Measurements from ENCODE around the gene MEG3. TPM values are rescaled to one million over a fixed set of nuclear protein-coding genes. Genes with fewer than 3 reads are reported as not detected.

Gene MEG3
- total RNA-seq, 1 experiment from 2014 or later, result 338 TPM

GRCh38 chr14:100850841-100851585 lies 25.1 kb downstream of the MEG3 start:
- H3K4me1 Mint-ChIP-seq, result peaks cover 7% of the 10 kb centered on the region
- no peak overlapping the region for H3K27ac Mint-ChIP-seq
- POLR2A ChIA-PET, result no interaction called here

GRCh38 chr14:100851586-100851916 lies 25.6 kb downstream of the MEG3 start:
- ATAC-seq, result no peak
- POLR2A ChIA-PET, result no interaction called here
- Mint-ChIP-seq H3K27me3 (ENCODE audit: low read depth) (no peaks in the 10 kb centered on the region), H3K36me3 (peaks cover 6% of the 10 kb centered on the region), H3K9me3 (no peaks in the 10 kb centered on the region), H3K4me3 (no peak overlapping the region), H3K4me1 (peaks cover 12% of the 10 kb centered on the region), H3K27ac (no peak overlapping the region)
- TF ChIP-seq, protein P1, sequence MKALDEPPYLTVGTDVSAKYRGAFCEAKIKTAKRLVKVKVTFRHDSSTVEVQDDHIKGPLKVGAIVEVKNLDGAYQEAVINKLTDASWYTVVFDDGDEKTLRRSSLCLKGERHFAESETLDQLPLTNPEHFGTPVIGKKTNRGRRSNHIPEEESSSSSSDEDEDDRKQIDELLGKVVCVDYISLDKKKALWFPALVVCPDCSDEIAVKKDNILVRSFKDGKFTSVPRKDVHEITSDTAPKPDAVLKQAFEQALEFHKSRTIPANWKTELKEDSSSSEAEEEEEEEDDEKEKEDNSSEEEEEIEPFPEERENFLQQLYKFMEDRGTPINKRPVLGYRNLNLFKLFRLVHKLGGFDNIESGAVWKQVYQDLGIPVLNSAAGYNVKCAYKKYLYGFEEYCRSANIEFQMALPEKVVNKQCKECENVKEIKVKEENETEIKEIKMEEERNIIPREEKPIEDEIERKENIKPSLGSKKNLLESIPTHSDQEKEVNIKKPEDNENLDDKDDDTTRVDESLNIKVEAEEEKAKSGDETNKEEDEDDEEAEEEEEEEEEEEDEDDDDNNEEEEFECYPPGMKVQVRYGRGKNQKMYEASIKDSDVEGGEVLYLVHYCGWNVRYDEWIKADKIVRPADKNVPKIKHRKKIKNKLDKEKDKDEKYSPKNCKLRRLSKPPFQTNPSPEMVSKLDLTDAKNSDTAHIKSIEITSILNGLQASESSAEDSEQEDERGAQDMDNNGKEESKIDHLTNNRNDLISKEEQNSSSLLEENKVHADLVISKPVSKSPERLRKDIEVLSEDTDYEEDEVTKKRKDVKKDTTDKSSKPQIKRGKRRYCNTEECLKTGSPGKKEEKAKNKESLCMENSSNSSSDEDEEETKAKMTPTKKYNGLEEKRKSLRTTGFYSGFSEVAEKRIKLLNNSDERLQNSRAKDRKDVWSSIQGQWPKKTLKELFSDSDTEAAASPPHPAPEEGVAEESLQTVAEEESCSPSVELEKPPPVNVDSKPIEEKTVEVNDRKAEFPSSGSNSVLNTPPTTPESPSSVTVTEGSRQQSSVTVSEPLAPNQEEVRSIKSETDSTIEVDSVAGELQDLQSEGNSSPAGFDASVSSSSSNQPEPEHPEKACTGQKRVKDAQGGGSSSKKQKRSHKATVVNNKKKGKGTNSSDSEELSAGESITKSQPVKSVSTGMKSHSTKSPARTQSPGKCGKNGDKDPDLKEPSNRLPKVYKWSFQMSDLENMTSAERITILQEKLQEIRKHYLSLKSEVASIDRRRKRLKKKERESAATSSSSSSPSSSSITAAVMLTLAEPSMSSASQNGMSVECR (CRISPR knock-in tag; IDR thresholded peaks at IDR 0.05; ENCODE audit: borderline replicate concordance), result no peak
- TF ChIP-seq ZNF219 (CRISPR knock-in tag; IDR thresholded peaks at IDR 0.05; ENCODE audit: borderline replicate concordance), result no peak
- no peak for DNase-seq (ENCODE audit: low spot score)
- CTCF ChIA-PET, result interaction anchor here (0.7 to 1.2 kb wide), 8 partner anchors 9 to 193 kb away, joined by 3 to 12 read pairs (median 4); no protein-coding TSS in a partner anchor

More at GRCh38 chr14:100850841-100851585, 25.1 kb downstream of the MEG3 start:
- H3K36me3 Mint-ChIP-seq, result peaks cover 6% of the 10 kb centered on the region
- CTCF ChIA-PET, result interaction anchor here (0.6 to 1.2 kb wide), 18 partner anchors 9 to 332 kb away, joined by 3 to 12 read pairs (median 3); no protein-coding TSS in a partner anchor
- DNase-seq (ENCODE audit: low spot score) (peak; percentile 86), ATAC-seq (peak; percentile 93)
- H3K9me3 Mint-ChIP-seq, result no peaks in the 10 kb centered on the region
- no peak overlapping the region for H3K4me3 Mint-ChIP-seq
- no peaks in the 10 kb centered on the region for H3K27me3 Mint-ChIP-seq (ENCODE audit: low read depth)
- TF ChIP-seq, protein P2, sequence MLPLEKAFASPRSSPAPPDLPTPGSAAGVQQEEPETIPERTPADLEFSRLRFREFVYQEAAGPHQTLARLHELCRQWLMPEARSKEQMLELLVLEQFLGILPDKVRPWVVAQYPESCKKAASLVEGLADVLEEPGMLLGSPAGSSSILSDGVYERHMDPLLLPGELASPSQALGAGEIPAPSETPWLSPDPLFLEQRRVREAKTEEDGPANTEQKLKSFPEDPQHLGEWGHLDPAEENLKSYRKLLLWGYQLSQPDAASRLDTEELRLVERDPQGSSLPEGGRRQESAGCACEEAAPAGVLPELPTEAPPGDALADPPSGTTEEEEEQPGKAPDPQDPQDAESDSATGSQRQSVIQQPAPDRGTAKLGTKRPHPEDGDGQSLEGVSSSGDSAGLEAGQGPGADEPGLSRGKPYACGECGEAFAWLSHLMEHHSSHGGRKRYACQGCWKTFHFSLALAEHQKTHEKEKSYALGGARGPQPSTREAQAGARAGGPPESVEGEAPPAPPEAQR (CRISPR knock-in tag; IDR thresholded peaks at IDR 0.05), result no peak
- TF ChIP-seq, protein P3, sequence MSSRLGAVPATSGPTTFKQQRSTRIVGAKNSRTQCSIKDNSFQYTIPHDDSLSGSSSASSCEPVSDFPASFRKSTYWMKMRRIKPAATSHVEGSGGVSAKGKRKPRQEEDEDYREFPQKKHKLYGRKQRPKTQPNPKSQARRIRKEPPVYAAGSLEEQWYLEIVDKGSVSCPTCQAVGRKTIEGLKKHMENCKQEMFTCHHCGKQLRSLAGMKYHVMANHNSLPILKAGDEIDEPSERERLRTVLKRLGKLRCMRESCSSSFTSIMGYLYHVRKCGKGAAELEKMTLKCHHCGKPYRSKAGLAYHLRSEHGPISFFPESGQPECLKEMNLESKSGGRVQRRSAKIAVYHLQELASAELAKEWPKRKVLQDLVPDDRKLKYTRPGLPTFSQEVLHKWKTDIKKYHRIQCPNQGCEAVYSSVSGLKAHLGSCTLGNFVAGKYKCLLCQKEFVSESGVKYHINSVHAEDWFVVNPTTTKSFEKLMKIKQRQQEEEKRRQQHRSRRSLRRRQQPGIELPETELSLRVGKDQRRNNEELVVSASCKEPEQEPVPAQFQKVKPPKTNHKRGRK (CRISPR knock-in tag; IDR thresholded peaks at IDR 0.05; ENCODE audit: borderline replicate concordance), result no peak
- peak; percentile 60; the same call in 1 of the 2 replicates for TF ChIP-seq ZNF423 (CRISPR knock-in tag; IDR thresholded peaks at IDR 0.05)
- 0 out of 2 replicates have a peak, but pooled peaks have one; percentile 20 for TF ChIP-seq SP1 (CRISPR knock-in tag; conservative IDR thresholded peaks at IDR 0.05)
- TF ChIP-seq CBFB (CRISPR knock-in tag; IDR thresholded peaks at IDR 0.05; ENCODE audit: low read depth), result no peak
- no peak for TF ChIP-seq SMAD3 (CRISPR knock-in tag; IDR thresholded peaks at IDR 0.05; ENCODE audit: borderline replicate concordance)
- TF ChIP-seq, protein P4, sequence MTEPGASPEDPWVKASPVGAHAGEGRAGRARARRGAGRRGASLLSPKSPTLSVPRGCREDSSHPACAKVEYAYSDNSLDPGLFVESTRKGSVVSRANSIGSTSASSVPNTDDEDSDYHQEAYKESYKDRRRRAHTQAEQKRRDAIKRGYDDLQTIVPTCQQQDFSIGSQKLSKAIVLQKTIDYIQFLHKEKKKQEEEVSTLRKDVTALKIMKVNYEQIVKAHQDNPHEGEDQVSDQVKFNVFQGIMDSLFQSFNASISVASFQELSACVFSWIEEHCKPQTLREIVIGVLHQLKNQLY (CRISPR knock-in tag; IDR thresholded peaks at IDR 0.05), result no peak
- no peak for TF ChIP-seq NFYB (CRISPR knock-in tag; conservative IDR thresholded peaks at IDR 0.05; ENCODE audit: low read depth)
- TF ChIP-seq, protein P5, sequence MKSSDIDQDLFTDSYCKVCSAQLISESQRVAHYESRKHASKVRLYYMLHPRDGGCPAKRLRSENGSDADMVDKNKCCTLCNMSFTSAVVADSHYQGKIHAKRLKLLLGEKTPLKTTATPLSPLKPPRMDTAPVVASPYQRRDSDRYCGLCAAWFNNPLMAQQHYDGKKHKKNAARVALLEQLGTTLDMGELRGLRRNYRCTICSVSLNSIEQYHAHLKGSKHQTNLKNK (CRISPR knock-in tag; IDR thresholded peaks at IDR 0.05), result no peak
- TF ChIP-seq GABPB1 (CRISPR knock-in tag; IDR thresholded peaks at IDR 0.05), result peak; percentile 30; the same call in 1 of the 2 replicates
- TF ChIP-seq CTCF (IDR thresholded peaks at IDR 0.05), result peak; percentile 93
- no peak for TF ChIP-seq RORB (CRISPR knock-in tag; IDR thresholded peaks at IDR 0.05)
- no peak for TF ChIP-seq MAX (CRISPR knock-in tag; IDR thresholded peaks at IDR 0.05)
